Activated CD8-positive, alpha-beta T cell treated with anti-CD3 and anti-CD28 coated beads for 36 hours (primary cell): ENCODE measurements around the gene CWC22. TPM values are rescaled to one million over a fixed set of nuclear protein-coding genes. Genes with fewer than 3 reads are reported as not detected.

Source experiments
- ATAC-seq: fragments of 200-7000 bp; cut with Tn5 transposase; one replicate; pipeline ENCODE4 v1.10.0; 2021; ENCODE audit warnings: mild to moderate bottlenecking, moderate library complexity
- CTCF ChIA-PET: fragments of 350-600 bp; sonication (Branson Sonifier 250); formaldehyde crosslinking; loops from one replicate; lab custom pipeline; 2021; ENCODE audit warnings: antibody characterized with exemption; lab: Charles Lee
- POLR2A ChIA-PET: fragments of 350-600 bp; sonication (Branson Sonifier 250); formaldehyde crosslinking; loops from one replicate; lab custom pipeline; 2021; ENCODE audit warnings: antibody characterized with exemption; lab: Charles Lee
- DNase-seq: peaks from one replicate; pipeline ENCODE4 v3.0.0-alpha.2; 2020
- H3K27ac Mint-ChIP-seq: one replicate; pipeline ENCODE4 v1.8.0; 2021; ENCODE audit warnings: mild to moderate bottlenecking, mixed read lengths
- H3K27me3 Mint-ChIP-seq: one replicate; pipeline ENCODE4 v1.8.0; 2021; ENCODE audit warnings: mixed read lengths
- H3K36me3 Mint-ChIP-seq: one replicate; pipeline ENCODE4 v1.8.0; 2021; ENCODE audit warnings: low read depth, mixed read lengths
- H3K4me1 Mint-ChIP-seq: one replicate; pipeline ENCODE4 v1.8.0; 2021; ENCODE audit warnings: low read depth, mixed read lengths
- H3K4me3 Mint-ChIP-seq: one replicate; pipeline ENCODE4 v1.8.0; 2021; ENCODE audit warnings: mild to moderate bottlenecking, moderate library complexity, mixed read lengths
- H3K9me3 Mint-ChIP-seq: one replicate; pipeline ENCODE4 v1.8.0; 2021; ENCODE audit warnings: mixed read lengths
- CTCF ChIP-seq: fragments of 200-600 bp; IDR thresholded peaks from one replicate; pipeline ENCODE4 v1.8.0; 2022; ENCODE audit warnings: antibody characterized with exemption, mild to moderate bottlenecking
- intact Hi-C: fragments of 100-400 bp; cut with micrococcal nuclease; formaldehyde crosslinking; loops from one replicate; pipeline ENCODE4 v1.10.0; 2022
- total RNA-seq, 2 experiments: library from RNA; stranded (reverse); gene quantifications; one replicate each; pipeline ENCODE4 v1.2.3, GENCODE V29; 2021

The CWC22 gene
- total RNA-seq, 2 experiments from 2014 or later = 23.4 to 23.9 TPM

- Mint-ChIP-seq H3K27ac (no peak overlapping the region), H3K4me3 (no peak overlapping the region), H3K4me1 (peaks cover 72% of the 10 kb centered on the region), H3K27me3 (no peaks in the 10 kb centered on the region), H3K9me3 (no peaks in the 10 kb centered on the region), H3K36me3 (peaks cover 19% of the 10 kb centered on the region)
- TF ChIP-seq CTCF = no peak
- no peak for DNase-seq
- ChIA-PET POLR2A (no interaction called here), CTCF (no interaction called here)
- ATAC-seq = no peak
- intact Hi-C loops = no loop called here
These were observed 8.1 kb downstream of the CWC22 start for GRCh38 chr2:179999000-179999399.

- ATAC-seq (peak; percentile 66), DNase-seq (peak; percentile 23)
- Mint-ChIP-seq H3K9me3 (no peaks in the 10 kb centered on the region), H3K4me3 (no peak overlapping the region), H3K4me1 (peaks cover 61% of the 10 kb centered on the region), H3K27ac (no peak overlapping the region), H3K27me3 (no peaks in the 10 kb centered on the region), H3K36me3 (peaks cover 12% of the 10 kb centered on the region)
- ChIA-PET CTCF (interaction anchor here (1.0 kb wide), 1 partner anchor 10 kb away, joined by 3 read pairs; no protein-coding TSS in a partner anchor), POLR2A (interaction anchor here (0.7 kb wide), 1 partner anchor 1223 kb away, joined by 3 read pairs; no protein-coding TSS in a partner anchor)
- intact Hi-C loops = no loop called here
- no peak for TF ChIP-seq CTCF
These were observed 11.2 kb downstream of the CWC22 start for GRCh38 chr2:179995741-179996515.

GRCh38 chr2:179991344-179991743 lies 15.8 kb downstream of the CWC22 start:
- POLR2A ChIA-PET = no interaction called here
- Mint-ChIP-seq H3K27me3 (no peaks in the 10 kb centered on the region), H3K4me3 (no peak overlapping the region), H3K36me3 (peaks cover 29% of the 10 kb centered on the region), H3K27ac (no peak overlapping the region), H3K9me3 (no peaks in the 10 kb centered on the region), H3K4me1 (peaks cover 43% of the 10 kb centered on the region)
- CTCF ChIA-PET = interaction anchor here (1.3 kb wide), 1 partner anchor 21 kb away, joined by 3 read pairs; no protein-coding TSS in a partner anchor
- DNase-seq = peak; percentile 26
- no peak for TF ChIP-seq CTCF
- ATAC-seq = no peak
- intact Hi-C loops = no loop called here

- intact Hi-C loops = no loop called here
- ChIA-PET POLR2A (no interaction called here), CTCF (interaction anchor here (1.3 kb wide), 1 partner anchor 20 kb away, joined by 3 read pairs; no protein-coding TSS in a partner anchor)
- no peaks in the 10 kb centered on the region for H3K9me3 Mint-ChIP-seq
- DNase-seq (no peak), ATAC-seq (no peak)
- H3K27ac Mint-ChIP-seq = peak overlapping the region; percentile 39
- no peak overlapping the region for H3K4me3 Mint-ChIP-seq
- no peak for TF ChIP-seq CTCF
- H3K27me3 Mint-ChIP-seq = no peaks in the 10 kb centered on the region
- peaks cover 34% of the 10 kb centered on the region for H3K36me3 Mint-ChIP-seq
- peaks cover 40% of the 10 kb centered on the region for H3K4me1 Mint-ChIP-seq
These were observed 16.3 kb downstream of the CWC22 start for GRCh38 chr2:179990676-179991317.

GRCh38 chr2:179987916-179988315 lies 19.2 kb downstream of the CWC22 start:
- CTCF ChIA-PET = no interaction called here
- Mint-ChIP-seq H3K4me3 (no peak overlapping the region), H3K4me1 (peaks cover 27% of the 10 kb centered on the region), H3K27ac (no peak overlapping the region), H3K36me3 (peaks cover 54% of the 10 kb centered on the region), H3K27me3 (no peaks in the 10 kb centered on the region), H3K9me3 (no peaks in the 10 kb centered on the region)
- DNase-seq (no peak), ATAC-seq (no peak)
- POLR2A ChIA-PET = no interaction called here
- intact Hi-C loops = no loop called here
- TF ChIP-seq CTCF = no peak
